HG02642 (cell line): ENCODE results near the gene TIMM17B.
A peak's percentile ranks its signal among the peaks of the same experiment; 100 is the strongest.
"Not testable (repeated sequence)": the region's sequence is repeated elsewhere in the genome, so short reads cannot be mapped to it uniquely, and the experiment has no call there.

Experiments
- ATAC-seq: cut with Tn5 transposase; IDR thresholded peaks from one replicate; pipeline ENCODE4 v1.9.1; 2021; ENCODE audit warnings: mild to moderate bottlenecking; ENCODE audit not compliant: unreplicated experiment, poor library complexity

Gene TIMM17B

GRCh38 chrX:48897157-48897624 lies 377 bp downstream of the TIMM17B start:
- ATAC-seq: peak; percentile 15

GRCh38 chrX:48896611-48897011 lies 957 bp downstream of the TIMM17B start:
- ATAC-seq: no peak

- no peak for ATAC-seq
Measured at GRCh38 chrX:48894891-48895290, 2.7 kb downstream of the TIMM17B start.

GRCh38 chrX:48893556-48894348 lies 3.8 kb downstream of the TIMM17B start:
- no peak for ATAC-seq

GRCh38 chrX:48892896-48893295 lies 4.7 kb downstream of the TIMM17B start:
- ATAC-seq: no peak

- ATAC-seq: peak; percentile 86
Measured at GRCh38 chrX:48891402-48892288, 5.9 kb downstream of the TIMM17B start.

- ATAC-seq: peak; percentile 51
Measured at GRCh38 chrX:48890934-48891401, 6.6 kb downstream of the TIMM17B start.

GRCh38 chrX:48890296-48890925 lies 7.2 kb downstream of the TIMM17B start:
- no peak for ATAC-seq

GRCh38 chrX:48886586-48886985 lies 11.0 kb downstream of the TIMM17B start:
- not testable (repeated sequence) for ATAC-seq

GRCh38 chrX:48883729-48884128 lies 13.8 kb downstream of the TIMM17B start:
- ATAC-seq: no peak

GRCh38 chrX:48876944-48877343 lies 20.6 kb downstream of the TIMM17B start:
- ATAC-seq: not testable (repeated sequence)

- not testable (repeated sequence) for ATAC-seq
Measured at GRCh38 chrX:48872017-48872416, 25.6 kb downstream of the TIMM17B start.

- ATAC-seq: no peak
Measured at GRCh38 chrX:48864210-48864609, 33.4 kb downstream of the TIMM17B start.

GRCh38 chrX:48854898-48855297 lies 42.7 kb downstream of the TIMM17B start:
- no peak for ATAC-seq

- ATAC-seq: not testable (repeated sequence)
Measured at GRCh38 chrX:48854121-48854804, 43.3 kb downstream of the TIMM17B start.

- ATAC-seq: not testable (repeated sequence)
Measured at GRCh38 chrX:48853494-48853893, 44.1 kb downstream of the TIMM17B start.

- ATAC-seq: no peak
Measured at GRCh38 chrX:48852857-48853256, 44.7 kb downstream of the TIMM17B start.

- no peak for ATAC-seq
Measured at GRCh38 chrX:48848847-48849246, 48.7 kb downstream of the TIMM17B start.
